DND-41 (cell line): ENCODE data around the gene NARS2.

ENCODE experiments used
- ATAC-seq: fragments of 200-7000 bp; cut with Tn5 transposase; 3 replicates; pipeline ENCODE4 v1.9.1; 2021; ENCODE audit warnings: low read depth; ENCODE audit not compliant: insufficient read depth
- DNase-seq: peaks from one replicate; pipeline ENCODE4 v3.0.0-alpha.2; 2020
- H2AFZ ChIP-seq: 2 replicates; pipeline ENCODE4 v1.6.0; 2012; ENCODE audit warnings: low read depth, low read length
- H3K27ac ChIP-seq: 2 replicates; pipeline ENCODE4 v1.5.1; 2012; ENCODE audit warnings: low read length, inconsistent platforms
- H3K27me3 ChIP-seq: fragments of 200-600 bp; sonication (generic); 2 replicates; pipeline ENCODE4 v1.6.0; 2012; ENCODE audit warnings: low read length, mild to moderate bottlenecking, inconsistent platforms; ENCODE audit not compliant: insufficient read depth, poor library complexity
- H3K36me3 ChIP-seq: 2 replicates; pipeline ENCODE4 v1.5.1; 2012; ENCODE audit warnings: low read length, inconsistent platforms; ENCODE audit not compliant: insufficient read depth
- H3K4me1 ChIP-seq: 2 replicates; pipeline ENCODE4 v1.5.1; 2012; ENCODE audit warnings: mild to moderate bottlenecking, low read length; ENCODE audit not compliant: insufficient read depth
- H3K4me2 ChIP-seq: 2 replicates; pipeline ENCODE4 v1.6.0; 2012; ENCODE audit warnings: mild to moderate bottlenecking, moderate library complexity, low read length, inconsistent platforms; ENCODE audit not compliant: insufficient read depth
- H3K4me3 ChIP-seq, 2 experiments: fragments of 200-600 bp in 1 of 2; shearing (Covaris generic) in 1 of 2; 2 replicates each; pipeline ENCODE4 v1.5.1; 2012 to 2016; ENCODE audit warnings: inconsistent platforms in 2 of 2, low read length in 2 of 2, mild to moderate bottlenecking in 2 of 2, low read depth in 1 of 2, moderate library complexity in 1 of 2
- H3K79me2 ChIP-seq: 2 replicates; pipeline ENCODE4 v1.6.0; 2012; ENCODE audit warnings: low read length, inconsistent platforms; ENCODE audit not compliant: insufficient read depth
- H3K9ac ChIP-seq: 2 replicates; pipeline ENCODE4 v1.6.0; 2012; ENCODE audit warnings: low read depth, mild to moderate bottlenecking, inconsistent platforms, low read length, moderate library complexity
- H3K9me3 ChIP-seq: 2 replicates; pipeline ENCODE4 v1.5.1; 2012; ENCODE audit warnings: low read length, moderate library complexity, mild to moderate bottlenecking, inconsistent platforms; ENCODE audit not compliant: insufficient read depth, severe bottlenecking
- H4K20me1 ChIP-seq: 2 replicates; pipeline ENCODE4 v1.6.0; 2012; ENCODE audit warnings: low read length; ENCODE audit not compliant: insufficient read depth
- CTCF ChIP-seq: IDR thresholded peaks from 2 replicates; pipeline ENCODE4 v1.5.1; 2012; ENCODE audit warnings: borderline replicate concordance, low read length, moderate library complexity, mild to moderate bottlenecking; ENCODE audit not compliant: poor library complexity, severe bottlenecking; ENCODE audit errors: extremely low read depth
- EZH2 ChIP-seq: IDR thresholded peaks from 3 replicates; pipeline ENCODE4 v1.6.1; 2012; ENCODE audit warnings: borderline replicate concordance, low read depth, mild to moderate bottlenecking, moderate library complexity, low read length, inconsistent platforms; ENCODE audit not compliant: severe bottlenecking

NARS2 gene

GRCh38 chr11:78402847-78403246 lies 171.8 kb downstream of the NARS2 start:
- Histone ChIP-seq H3K4me2 (no peak overlapping the region), H3K4me3 (no peak overlapping the region), H4K20me1 (peaks cover 82% of the 10 kb centered on the region), H3K27me3 (no peaks in the 10 kb centered on the region), H3K9me3 (no peaks in the 10 kb centered on the region), H3K27ac (peak overlapping the region; percentile 18; the same call in 1 of the 2 replicates), H3K79me2 (peaks cover 100% of the 10 kb centered on the region), H3K9ac (no peak overlapping the region), H2AFZ (no peak overlapping the region), H3K36me3 (peaks cover 42% of the 10 kb centered on the region), H3K4me1 (peaks cover 70% of the 10 kb centered on the region)
- TF ChIP-seq EZH2 (no peak), CTCF (no peak)
- DNase-seq (no peak), ATAC-seq (no peak; the same call in 2 of the 3 replicates)

- H3K4me1 ChIP-seq: peaks cover 77% of the 10 kb centered on the region
- TF ChIP-seq CTCF (no peak), EZH2 (no peak)
- H3K9ac ChIP-seq: no peak overlapping the region
- H2AFZ ChIP-seq: no peak overlapping the region
- H3K4me3 ChIP-seq: no peak overlapping the region
- no peak overlapping the region for H3K4me2 ChIP-seq
- H4K20me1 ChIP-seq: peaks cover 81% of the 10 kb centered on the region
- ATAC-seq (peak; percentile 43; the same call in 1 of the 3 replicates), DNase-seq (no peak)
- no peak overlapping the region for H3K27ac ChIP-seq
- peaks cover 29% of the 10 kb centered on the region for H3K36me3 ChIP-seq
- H3K9me3 ChIP-seq: no peaks in the 10 kb centered on the region
- peaks cover 100% of the 10 kb centered on the region for H3K79me2 ChIP-seq
- no peaks in the 10 kb centered on the region for H3K27me3 ChIP-seq
Measured at GRCh38 chr11:78400702-78401101, 174.0 kb downstream of the NARS2 start.

- Histone ChIP-seq H3K27ac (peak overlapping the region; percentile 50; the same call in 1 of the 2 replicates), H3K27me3 (no peaks in the 10 kb centered on the region), H2AFZ (no peak overlapping the region), H3K79me2 (peaks cover 100% of the 10 kb centered on the region), H4K20me1 (peaks cover 81% of the 10 kb centered on the region), H3K9me3 (no peaks in the 10 kb centered on the region), H3K36me3 (peaks cover 23% of the 10 kb centered on the region; the same call in 1 of the 2 replicates), H3K4me1 (peaks cover 78% of the 10 kb centered on the region), H3K9ac (no peak overlapping the region), H3K4me3 (no peak overlapping the region), H3K4me2 (no peak overlapping the region)
- TF ChIP-seq CTCF: no peak
- TF ChIP-seq EZH2: no peak
- ATAC-seq (no peak), DNase-seq (no peak)
Measured at GRCh38 chr11:78400116-78400515, 174.5 kb downstream of the NARS2 start.
